HepG2 (cell line): ENCODE data around the gene SIK3.

Experiments
- MED13 ChIP-seq: sonication (generic); formaldehyde crosslinking; IDR thresholded peaks from 2 replicates; pipeline ENCODE4 v1.5.0; 2020; ENCODE audit warnings: missing genetic modification reagents
- TF ChIP-seq, protein P1 (sequence below): sonication (generic); formaldehyde crosslinking; IDR thresholded peaks from 2 replicates; pipeline ENCODE4 v1.5.1; 2020; ENCODE audit warnings: missing genetic modification reagents, mild to moderate bottlenecking, borderline replicate concordance

DNA sequence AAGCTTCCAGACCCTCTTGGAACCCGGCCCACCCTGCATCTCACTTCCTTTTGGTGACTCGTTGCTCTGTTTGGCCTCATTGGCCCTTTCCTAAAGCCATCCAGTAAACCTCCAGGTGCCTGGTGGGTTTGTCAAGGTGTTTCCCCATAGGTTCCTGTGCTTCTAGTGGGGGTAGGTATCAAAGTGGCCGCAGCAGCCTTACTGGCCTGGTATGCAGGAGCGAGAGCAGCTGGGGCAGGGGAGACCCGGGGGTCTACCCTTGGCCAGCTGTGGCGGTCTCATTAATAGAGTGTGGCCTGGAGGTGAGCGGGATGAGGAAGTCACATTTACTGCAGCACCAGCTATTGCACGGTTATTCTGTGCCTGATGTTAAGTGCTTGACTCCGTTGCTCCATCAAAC is 279.2 kb downstream of the SIK3 start:
- TF ChIP-seq, protein P1, sequence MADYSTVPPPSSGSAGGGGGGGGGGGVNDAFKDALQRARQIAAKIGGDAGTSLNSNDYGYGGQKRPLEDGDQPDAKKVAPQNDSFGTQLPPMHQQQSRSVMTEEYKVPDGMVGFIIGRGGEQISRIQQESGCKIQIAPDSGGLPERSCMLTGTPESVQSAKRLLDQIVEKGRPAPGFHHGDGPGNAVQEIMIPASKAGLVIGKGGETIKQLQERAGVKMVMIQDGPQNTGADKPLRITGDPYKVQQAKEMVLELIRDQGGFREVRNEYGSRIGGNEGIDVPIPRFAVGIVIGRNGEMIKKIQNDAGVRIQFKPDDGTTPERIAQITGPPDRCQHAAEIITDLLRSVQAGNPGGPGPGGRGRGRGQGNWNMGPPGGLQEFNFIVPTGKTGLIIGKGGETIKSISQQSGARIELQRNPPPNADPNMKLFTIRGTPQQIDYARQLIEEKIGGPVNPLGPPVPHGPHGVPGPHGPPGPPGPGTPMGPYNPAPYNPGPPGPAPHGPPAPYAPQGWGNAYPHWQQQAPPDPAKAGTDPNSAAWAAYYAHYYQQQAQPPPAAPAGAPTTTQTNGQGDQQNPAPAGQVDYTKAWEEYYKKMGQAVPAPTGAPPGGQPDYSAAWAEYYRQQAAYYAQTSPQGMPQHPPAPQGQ, result no peak
- TF ChIP-seq MED13, result no peak
